ENCODE measurements around the gene NADK2.
"Not testable (repeated sequence)": the region's sequence is repeated elsewhere in the genome, so short reads cannot be mapped to it uniquely, and the experiment has no call there.

DNA sequence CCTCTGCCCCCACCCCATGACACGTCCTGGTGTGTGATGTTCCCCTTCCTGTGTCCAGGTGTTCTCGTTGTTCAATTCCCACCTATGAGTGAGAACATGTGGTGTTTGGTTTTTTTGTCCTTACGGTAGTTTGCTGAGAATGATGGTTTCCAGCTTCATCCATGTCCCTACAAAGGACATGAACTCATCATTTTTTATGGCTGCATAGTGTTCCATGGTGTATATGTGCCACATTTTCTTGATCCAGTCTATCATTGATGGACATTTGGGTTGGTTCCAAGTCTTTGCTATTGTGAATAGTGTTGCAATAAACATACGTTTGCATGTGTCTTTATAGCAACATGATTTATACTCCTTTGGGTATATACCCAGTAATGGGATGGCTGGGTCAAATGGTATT lies 57.3 kb downstream of the NADK2 start:
- not testable (repeated sequence) for TF ChIP-seq POLR2A, EP300 (IDR thresholded peaks at IDR 0.05)
- TF ChIP-seq, protein P1, sequence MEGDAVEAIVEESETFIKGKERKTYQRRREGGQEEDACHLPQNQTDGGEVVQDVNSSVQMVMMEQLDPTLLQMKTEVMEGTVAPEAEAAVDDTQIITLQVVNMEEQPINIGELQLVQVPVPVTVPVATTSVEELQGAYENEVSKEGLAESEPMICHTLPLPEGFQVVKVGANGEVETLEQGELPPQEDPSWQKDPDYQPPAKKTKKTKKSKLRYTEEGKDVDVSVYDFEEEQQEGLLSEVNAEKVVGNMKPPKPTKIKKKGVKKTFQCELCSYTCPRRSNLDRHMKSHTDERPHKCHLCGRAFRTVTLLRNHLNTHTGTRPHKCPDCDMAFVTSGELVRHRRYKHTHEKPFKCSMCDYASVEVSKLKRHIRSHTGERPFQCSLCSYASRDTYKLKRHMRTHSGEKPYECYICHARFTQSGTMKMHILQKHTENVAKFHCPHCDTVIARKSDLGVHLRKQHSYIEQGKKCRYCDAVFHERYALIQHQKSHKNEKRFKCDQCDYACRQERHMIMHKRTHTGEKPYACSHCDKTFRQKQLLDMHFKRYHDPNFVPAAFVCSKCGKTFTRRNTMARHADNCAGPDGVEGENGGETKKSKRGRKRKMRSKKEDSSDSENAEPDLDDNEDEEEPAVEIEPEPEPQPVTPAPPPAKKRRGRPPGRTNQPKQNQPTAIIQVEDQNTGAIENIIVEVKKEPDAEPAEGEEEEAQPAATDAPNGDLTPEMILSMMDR (IDR thresholded peaks at IDR 0.05): not testable (repeated sequence)

Measured in ovary (tissue), 3 donors.